IMR-90 (cell line): ENCODE results near the gene DBP. TPM values are rescaled to one million over a fixed set of nuclear protein-coding genes. Genes with fewer than 3 reads are reported as not detected.

ENCODE experiments used
- ATAC-seq: fragments of 200-7000 bp; cut with Tn5 transposase; 2 replicates; pipeline ENCODE4 v1.9.1; 2020; ENCODE audit warnings: low read depth, mild to moderate bottlenecking, moderate library complexity
- BruUV-seq: library from RNA; stranded (reverse); fragments of 400-500 nt; replicated peaks from 2 replicates; lab custom pipeline; 2021; lab: Mats Ljungman, UMichigan
- CTCF ChIA-PET: fragments of 300-600 bp; formaldehyde crosslinking; extraction: SDS; loops from one replicate; lab custom pipeline; 2021; ENCODE audit warnings: antibody characterized with exemption; lab: Yijun Ruan, JAX
- POLR2A ChIA-PET: fragments of 300-600 bp; sonication (Branson Sonifier 250); formaldehyde crosslinking; loops from one replicate; lab custom pipeline; 2022; ENCODE audit warnings: antibody characterized with exemption; ENCODE audit not compliant: unreplicated experiment; lab: Charles Lee
- DNase-seq: peaks from one replicate; pipeline ENCODE4 v3.0.0; 2013
- H2AFZ ChIP-seq: replicated peaks from 2 replicates; pipeline ENCODE3; 2013; ENCODE audit warnings: low read length, mild to moderate bottlenecking; ENCODE audit not compliant: poor library complexity
- H2AK5ac ChIP-seq: 2 replicates; pipeline ENCODE4 v1.6.1; 2013; ENCODE audit warnings: low read depth, low read length, inconsistent platforms
- H2AK9ac ChIP-seq: replicated peaks from 2 replicates; pipeline ENCODE3; 2013; ENCODE audit warnings: mild to moderate bottlenecking, low read depth, low read length, moderate library complexity; ENCODE audit not compliant: poor library complexity
- H2BK120ac ChIP-seq: 2 replicates; pipeline ENCODE4 v1.6.1; 2013; ENCODE audit warnings: low read depth, low read length, inconsistent platforms
- H2BK15ac ChIP-seq: 3 replicates; pipeline ENCODE4 v1.6.1; 2013; ENCODE audit warnings: low read depth, low read length, inconsistent platforms
- H2BK20ac ChIP-seq: 2 replicates; pipeline ENCODE4 v1.6.1; 2013; ENCODE audit warnings: low read depth, mild to moderate bottlenecking, inconsistent platforms, low read length, moderate library complexity
- H2BK5ac ChIP-seq: 2 replicates; pipeline ENCODE4 v1.6.1; 2013; ENCODE audit warnings: mild to moderate bottlenecking, low read depth, low read length, inconsistent platforms; ENCODE audit not compliant: poor library complexity, severe bottlenecking
- H3K14ac ChIP-seq: replicated peaks from 2 replicates; pipeline ENCODE4 v1.6.1; 2013; ENCODE audit warnings: low read depth, low read length, inconsistent platforms
- H3K18ac ChIP-seq: 2 replicates; pipeline ENCODE4 v1.6.1; 2013; ENCODE audit warnings: low read depth, low read length, control low read depth
- H3K23ac ChIP-seq: 2 replicates; pipeline ENCODE4 v1.6.1; 2013; ENCODE audit warnings: low read depth, low read length, inconsistent platforms
- H3K27ac ChIP-seq: 2 replicates; pipeline ENCODE4 v1.5.1; 2013; ENCODE audit warnings: mild to moderate bottlenecking, control low read depth, low read length; ENCODE audit not compliant: insufficient read depth
- H3K27me3 ChIP-seq: 2 replicates; pipeline ENCODE4 v1.6.1; 2013; ENCODE audit warnings: low read length; ENCODE audit not compliant: control insufficient read depth, insufficient read depth
- H3K36me3 ChIP-seq: 2 replicates; pipeline ENCODE4 v1.6.1; 2013; ENCODE audit warnings: low read length, mixed read lengths; ENCODE audit not compliant: control insufficient read depth, insufficient read depth
- H3K4ac ChIP-seq: 2 replicates; pipeline ENCODE4 v1.6.1; 2013; ENCODE audit warnings: low read depth, low read length, inconsistent platforms
- H3K4me1 ChIP-seq: 2 replicates; pipeline ENCODE4 v1.6.1; 2013; ENCODE audit warnings: low read length, mixed read lengths; ENCODE audit not compliant: control insufficient read depth, insufficient read depth
- H3K4me2 ChIP-seq: 2 replicates; pipeline ENCODE4 v1.6.1; 2013; ENCODE audit warnings: low read depth, mild to moderate bottlenecking, control low read depth, low read length, moderate library complexity
- H3K4me3 ChIP-seq: 2 replicates; pipeline ENCODE4 v1.5.1; 2013; ENCODE audit warnings: low read depth, mild to moderate bottlenecking, control low read depth, low read length, moderate library complexity; ENCODE audit not compliant: insufficient read depth
- H3K56ac ChIP-seq: 2 replicates; pipeline ENCODE4 v1.6.1; 2013; ENCODE audit warnings: low read length, inconsistent platforms; ENCODE audit not compliant: insufficient read depth; ENCODE audit errors: extremely low read depth
- H3K79me1 ChIP-seq, 2 experiments: 2 replicates each; pipeline ENCODE4 v1.6.1; 2013; ENCODE audit warnings: low read length in 2 of 2, inconsistent platforms in 1 of 2, low read depth in 1 of 2
- H3K9ac ChIP-seq: 2 replicates; pipeline ENCODE4 v1.6.1; 2013; ENCODE audit warnings: low read depth, low read length, control low read depth
- H3K9me1 ChIP-seq: 2 replicates; pipeline ENCODE4 v1.6.1; 2013; ENCODE audit warnings: low read length, inconsistent platforms; ENCODE audit not compliant: insufficient read depth
- H3K9me3 ChIP-seq: 2 replicates; pipeline ENCODE4 v1.6.1; 2013; ENCODE audit warnings: low read length; ENCODE audit not compliant: control insufficient read depth, insufficient read depth
- H4K20me1 ChIP-seq: 2 replicates; pipeline ENCODE4 v1.6.1; 2013; ENCODE audit warnings: low read length, inconsistent platforms; ENCODE audit not compliant: insufficient read depth
- H4K5ac ChIP-seq: 2 replicates; pipeline ENCODE4 v1.6.1; 2013; ENCODE audit warnings: mild to moderate bottlenecking, low read depth, low read length, control low read depth
- H4K8ac ChIP-seq, 2 experiments: 2 replicates each; pipeline ENCODE4 v1.6.1; 2013; ENCODE audit warnings: low read depth in 2 of 2, low read length in 2 of 2, control low read depth in 1 of 2, inconsistent platforms in 1 of 2
- H4K91ac ChIP-seq: 2 replicates; pipeline ENCODE4 v1.6.1; 2013; ENCODE audit warnings: low read depth, low read length, inconsistent platforms; ENCODE audit not compliant: insufficient read depth
- BHLHE40 ChIP-seq: fragments of 150-350 bp; IDR thresholded peaks from 2 replicates; pipeline ENCODE4 v1.6.1; 2016; ENCODE audit warnings: mild to moderate bottlenecking, low read depth, low read length
- CEBPB ChIP-seq: IDR thresholded peaks from 2 replicates; pipeline ENCODE4 v1.6.1; 2012; ENCODE audit warnings: low read depth, low read length, improper control_type of control experiment
- NFE2L2 ChIP-seq: fragments of 150-350 bp; IDR thresholded peaks from 2 replicates; pipeline ENCODE4 v1.6.1; 2016; ENCODE audit warnings: low read depth, mild to moderate bottlenecking, low read length
- POLR2A ChIP-seq: IDR thresholded peaks from 2 replicates; pipeline ENCODE4 v1.6.1; 2012; ENCODE audit warnings: mild to moderate bottlenecking, low read depth, low read length
- SMC3 ChIP-seq: fragments of 150-350 bp; IDR thresholded peaks from 2 replicates; pipeline ENCODE4 v1.6.1; 2016; ENCODE audit warnings: low read depth, mild to moderate bottlenecking, antibody characterized with exemption, low read length, moderate library complexity
- WGBS, 2 experiments: methylation state at CpG; one replicate each; pipeline versions ENCODE4 v1.1.5 to v1.1.7; 2013; ENCODE audit warnings: missing lambda C conversion rate in 2 of 2; ENCODE audit not compliant: insufficient read length in 1 of 2; ENCODE audit errors: extremely low coverage in 2 of 2; 5-methylcytosine and 5-hydroxymethylcytosine counted together
- dilution Hi-C: fragments of 300-500 bp; cut with HindIII; formaldehyde crosslinking; loops from one replicate; pipeline ENCODE4 v1.14.3; 2018; ENCODE audit warnings: low sequenced_read_pairs; ENCODE audit not compliant: unreplicated experiment
- in situ Hi-C: fragments of 300-500 bp; cut with MboI; formaldehyde crosslinking; loops from 3 replicates; pipeline ENCODE4 v1.14.3; 2019; ENCODE audit warnings: low sequenced_read_pairs, inconsistent platforms, mixed read lengths
- intact Hi-C: fragments of 100-400 bp; cut with micrococcal nuclease; formaldehyde crosslinking; loops from 2 replicates; pipeline ENCODE4 v1.10.0; 2022
- polyA plus RNA-seq, 3 experiments: library from polyadenylated mRNA; depleted of rRNA; stranded (reverse); fragments of >200 nt; gene quantifications; 2 replicates each; pipeline ENCODE4 v1.2.3, GENCODE V29; 2012; ENCODE audit warnings: low replicate concordance in 1 of 3
- total RNA-seq: library from RNA; depleted of rRNA; stranded (reverse); fragments of >200 nt; gene quantifications from 2 replicates; pipeline ENCODE4 v1.2.3, GENCODE V29; 2012
- TF ChIP-seq, protein P1 (sequence below): fragments of 150-350 bp; IDR thresholded peaks from 2 replicates; pipeline ENCODE4 v1.6.1; 2016; ENCODE audit warnings: low read depth, mild to moderate bottlenecking, low read length, moderate library complexity, borderline replicate concordance
- TF ChIP-seq, protein P2 (sequence below): conservative IDR thresholded peaks from 2 replicates; pipeline ENCODE4 v1.5.1; 2012; ENCODE audit warnings: mild to moderate bottlenecking, low read depth, low read length, improper control_type of control experiment

DBP gene
- total and polyA plus RNA-seq, 2 of the 4 experiments (the other 2 are of a cell fraction): 3.0 to 3.6 TPM

DNA sequence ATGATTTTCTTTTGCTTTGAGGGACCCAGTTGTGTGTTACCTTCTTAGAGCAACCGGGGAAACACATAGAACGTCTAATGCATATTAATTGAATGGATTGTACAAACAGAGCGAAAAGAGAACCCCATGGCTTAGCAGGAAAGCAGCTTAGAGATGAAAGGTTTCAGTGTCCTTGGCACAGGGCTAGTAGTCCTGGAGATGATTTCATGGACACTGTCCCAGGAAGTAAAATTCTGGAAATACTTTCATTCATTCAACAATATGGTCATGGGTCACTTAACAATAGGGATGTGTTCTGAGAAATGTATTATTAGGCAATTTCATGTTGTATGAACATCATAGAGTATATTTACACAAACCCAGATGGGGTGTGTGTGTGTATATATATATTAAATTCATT lies 48.9 kb upstream of the DBP start:
- H3K56ac ChIP-seq: no peak overlapping the region
- in situ Hi-C loops (no loop called here), dilution Hi-C loops (no loop called here), intact Hi-C loops (no loop called here)
- 0 out of 2 replicates have a peak, but pooled peaks cover under 1% of the 10 kb centered on the region for H4K20me1 ChIP-seq
- no peak overlapping the region for H3K23ac ChIP-seq
- H4K8ac ChIP-seq: no peak overlapping the region
- no peaks in the 10 kb centered on the region for H3K36me3 ChIP-seq
- no peak overlapping the region for H2AFZ ChIP-seq
- ChIA-PET CTCF (no interaction called here), POLR2A (no interaction called here)
- DNase-seq (no peak), ATAC-seq (no peak)
- TF ChIP-seq, protein P1, sequence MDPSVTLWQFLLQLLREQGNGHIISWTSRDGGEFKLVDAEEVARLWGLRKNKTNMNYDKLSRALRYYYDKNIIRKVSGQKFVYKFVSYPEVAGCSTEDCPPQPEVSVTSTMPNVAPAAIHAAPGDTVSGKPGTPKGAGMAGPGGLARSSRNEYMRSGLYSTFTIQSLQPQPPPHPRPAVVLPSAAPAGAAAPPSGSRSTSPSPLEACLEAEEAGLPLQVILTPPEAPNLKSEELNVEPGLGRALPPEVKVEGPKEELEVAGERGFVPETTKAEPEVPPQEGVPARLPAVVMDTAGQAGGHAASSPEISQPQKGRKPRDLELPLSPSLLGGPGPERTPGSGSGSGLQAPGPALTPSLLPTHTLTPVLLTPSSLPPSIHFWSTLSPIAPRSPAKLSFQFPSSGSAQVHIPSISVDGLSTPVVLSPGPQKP: no peak
- TF ChIP-seq SMC3 (no peak), NFE2L2 (no peak), BHLHE40 (no peak), POLR2A (no peak), CEBPB (no peak)
- TF ChIP-seq, protein P2, sequence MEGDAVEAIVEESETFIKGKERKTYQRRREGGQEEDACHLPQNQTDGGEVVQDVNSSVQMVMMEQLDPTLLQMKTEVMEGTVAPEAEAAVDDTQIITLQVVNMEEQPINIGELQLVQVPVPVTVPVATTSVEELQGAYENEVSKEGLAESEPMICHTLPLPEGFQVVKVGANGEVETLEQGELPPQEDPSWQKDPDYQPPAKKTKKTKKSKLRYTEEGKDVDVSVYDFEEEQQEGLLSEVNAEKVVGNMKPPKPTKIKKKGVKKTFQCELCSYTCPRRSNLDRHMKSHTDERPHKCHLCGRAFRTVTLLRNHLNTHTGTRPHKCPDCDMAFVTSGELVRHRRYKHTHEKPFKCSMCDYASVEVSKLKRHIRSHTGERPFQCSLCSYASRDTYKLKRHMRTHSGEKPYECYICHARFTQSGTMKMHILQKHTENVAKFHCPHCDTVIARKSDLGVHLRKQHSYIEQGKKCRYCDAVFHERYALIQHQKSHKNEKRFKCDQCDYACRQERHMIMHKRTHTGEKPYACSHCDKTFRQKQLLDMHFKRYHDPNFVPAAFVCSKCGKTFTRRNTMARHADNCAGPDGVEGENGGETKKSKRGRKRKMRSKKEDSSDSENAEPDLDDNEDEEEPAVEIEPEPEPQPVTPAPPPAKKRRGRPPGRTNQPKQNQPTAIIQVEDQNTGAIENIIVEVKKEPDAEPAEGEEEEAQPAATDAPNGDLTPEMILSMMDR: no peak
- H3K14ac ChIP-seq: no peak overlapping the region
- H3K9ac ChIP-seq: no peak overlapping the region
- no peaks in the 10 kb centered on the region for H3K4me1 ChIP-seq
- H3K27me3 ChIP-seq: peaks cover 8% of the 10 kb centered on the region
- H2AK9ac ChIP-seq: no peak overlapping the region
- no peak overlapping the region for H3K4ac ChIP-seq
- H4K91ac ChIP-seq: no peak overlapping the region
- no peak overlapping the region for H3K4me2 ChIP-seq
- H2BK5ac ChIP-seq: no peak overlapping the region
- no peaks in the 10 kb centered on the region for H3K79me1 ChIP-seq
- no peak overlapping the region for H4K5ac ChIP-seq
- BruUV-seq: no TSS peak
- no CpG with 5 or more reads among the region's 3 CpGs for WGBS, 2 experiments
- H3K18ac ChIP-seq: no peak overlapping the region
- no peak overlapping the region for H2BK20ac ChIP-seq
- no peak overlapping the region for H2BK15ac ChIP-seq
- no peaks in the 10 kb centered on the region for H3K9me3 ChIP-seq
- no peak overlapping the region for H3K4me3 ChIP-seq
- H3K27ac ChIP-seq: no peak overlapping the region
- H3K9me1 ChIP-seq: peaks cover 2% of the 10 kb centered on the region; the same call in 1 of the 2 replicates
- H2AK5ac ChIP-seq: no peak overlapping the region
- no peak overlapping the region for H2BK120ac ChIP-seq
